ENCODE results near the gene PAPOLB. TPM values are rescaled to one million over a fixed set of nuclear protein-coding genes. Genes with fewer than 3 reads are reported as not detected.

PAPOLB gene
- polyA plus RNA-seq, 1 donor from 2014 or later = 0.05 TPM

- H3K9ac ChIP-seq (ENCODE audit: low read length) = no peak overlapping the region
- no peaks in the 10 kb centered on the region for H3F3A ChIP-seq (ENCODE audit: insufficient read depth, low read length, poor library complexity, severe bottlenecking)
- H3K4me2 ChIP-seq (ENCODE audit: low read length) = no peak overlapping the region
- no peaks in the 10 kb centered on the region for H4K20me1 ChIP-seq (ENCODE audit: insufficient read depth)
- H3K9me3 ChIP-seq (ENCODE audit: low read length) = no peaks in the 10 kb centered on the region
- no peak overlapping the region for H2AFZ ChIP-seq (ENCODE audit: low read depth, low read length)
- TF ChIP-seq TAF1 (IDR thresholded peaks at IDR 0.05; ENCODE audit: low read depth) (no peak), CTCF (IDR thresholded peaks at IDR 0.05; ENCODE audit: poor library complexity, severe bottlenecking) (no peak), RAD21 (conservative IDR thresholded peaks at IDR 0.05) (no peak)
- TF ChIP-seq, protein P1, sequence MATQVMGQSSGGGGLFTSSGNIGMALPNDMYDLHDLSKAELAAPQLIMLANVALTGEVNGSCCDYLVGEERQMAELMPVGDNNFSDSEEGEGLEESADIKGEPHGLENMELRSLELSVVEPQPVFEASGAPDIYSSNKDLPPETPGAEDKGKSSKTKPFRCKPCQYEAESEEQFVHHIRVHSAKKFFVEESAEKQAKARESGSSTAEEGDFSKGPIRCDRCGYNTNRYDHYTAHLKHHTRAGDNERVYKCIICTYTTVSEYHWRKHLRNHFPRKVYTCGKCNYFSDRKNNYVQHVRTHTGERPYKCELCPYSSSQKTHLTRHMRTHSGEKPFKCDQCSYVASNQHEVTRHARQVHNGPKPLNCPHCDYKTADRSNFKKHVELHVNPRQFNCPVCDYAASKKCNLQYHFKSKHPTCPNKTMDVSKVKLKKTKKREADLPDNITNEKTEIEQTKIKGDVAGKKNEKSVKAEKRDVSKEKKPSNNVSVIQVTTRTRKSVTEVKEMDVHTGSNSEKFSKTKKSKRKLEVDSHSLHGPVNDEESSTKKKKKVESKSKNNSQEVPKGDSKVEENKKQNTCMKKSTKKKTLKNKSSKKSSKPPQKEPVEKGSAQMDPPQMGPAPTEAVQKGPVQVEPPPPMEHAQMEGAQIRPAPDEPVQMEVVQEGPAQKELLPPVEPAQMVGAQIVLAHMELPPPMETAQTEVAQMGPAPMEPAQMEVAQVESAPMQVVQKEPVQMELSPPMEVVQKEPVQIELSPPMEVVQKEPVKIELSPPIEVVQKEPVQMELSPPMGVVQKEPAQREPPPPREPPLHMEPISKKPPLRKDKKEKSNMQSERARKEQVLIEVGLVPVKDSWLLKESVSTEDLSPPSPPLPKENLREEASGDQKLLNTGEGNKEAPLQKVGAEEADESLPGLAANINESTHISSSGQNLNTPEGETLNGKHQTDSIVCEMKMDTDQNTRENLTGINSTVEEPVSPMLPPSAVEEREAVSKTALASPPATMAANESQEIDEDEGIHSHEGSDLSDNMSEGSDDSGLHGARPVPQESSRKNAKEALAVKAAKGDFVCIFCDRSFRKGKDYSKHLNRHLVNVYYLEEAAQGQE (IDR thresholded peaks at IDR 0.05; ENCODE audit: borderline replicate concordance) = no peak
- H3K9me2 ChIP-seq (ENCODE audit: insufficient read depth, low read length) = no peaks in the 10 kb centered on the region
- no peak overlapping the region for H3K27ac ChIP-seq (ENCODE audit: low read length)
- H3K4me3 ChIP-seq (ENCODE audit: low read length) = no peak overlapping the region
- no peaks in the 10 kb centered on the region for H3K79me2 ChIP-seq (replicated peaks; ENCODE audit: insufficient read depth, low read length)
- no peaks in the 10 kb centered on the region for H3K36me3 ChIP-seq (ENCODE audit: insufficient read depth, low read length)
- no peaks in the 10 kb centered on the region for H3K27me3 ChIP-seq (ENCODE audit: insufficient read depth, low read depth, low read length)
Observed at GRCh38 chr7:4820967-4821471, 40.8 kb downstream of the PAPOLB start.

GRCh38 chr7:4820405-4820966, 41.3 kb downstream of the PAPOLB start:
- Histone ChIP-seq H3K4me3 (ENCODE audit: low read length) (no peak overlapping the region), H3K9me2 (ENCODE audit: insufficient read depth, low read length) (no peaks in the 10 kb centered on the region), H4K20me1 (ENCODE audit: insufficient read depth) (no peaks in the 10 kb centered on the region), H3K9me3 (ENCODE audit: low read length) (no peaks in the 10 kb centered on the region), H3K79me2 (replicated peaks; ENCODE audit: insufficient read depth, low read length) (no peaks in the 10 kb centered on the region), H3K9ac (ENCODE audit: low read length) (no peak overlapping the region), H2AFZ (ENCODE audit: low read depth, low read length) (no peak overlapping the region), H3F3A (ENCODE audit: insufficient read depth, low read length, poor library complexity, severe bottlenecking) (no peaks in the 10 kb centered on the region), H3K27me3 (ENCODE audit: insufficient read depth, low read depth, low read length) (no peaks in the 10 kb centered on the region), H3K27ac (ENCODE audit: low read length) (no peak overlapping the region), H3K4me2 (ENCODE audit: low read length) (no peak overlapping the region), H3K36me3 (ENCODE audit: insufficient read depth, low read length) (no peaks in the 10 kb centered on the region)
- TF ChIP-seq POLR2AphosphoS5 (IDR thresholded peaks at IDR 0.05) = no peak
- TF ChIP-seq, protein P1 (IDR thresholded peaks at IDR 0.05; ENCODE audit: borderline replicate concordance) = no peak
- TF ChIP-seq TAF1 (IDR thresholded peaks at IDR 0.05; ENCODE audit: low read depth) = no peak
- no peak for TF ChIP-seq MXI1 (conservative IDR thresholded peaks at IDR 0.05; ENCODE audit: poor library complexity, severe bottlenecking)
- TF ChIP-seq RAD21 (conservative IDR thresholded peaks at IDR 0.05) = no peak
- TF ChIP-seq EZH2 (IDR thresholded peaks at IDR 0.05; ENCODE audit: borderline replicate concordance, insufficient read depth, low read length, poor library complexity, severe bottlenecking) = no peak
- TF ChIP-seq EP300 (conservative IDR thresholded peaks at IDR 0.05; ENCODE audit: poor library complexity, severe bottlenecking) = no peak
- no peak for TF ChIP-seq CTCF (IDR thresholded peaks at IDR 0.05; ENCODE audit: poor library complexity, severe bottlenecking)
- TF ChIP-seq SMC3 (conservative IDR thresholded peaks at IDR 0.05; ENCODE audit: poor library complexity) = no peak

Measured in neural cell (in vitro differentiated cells).